Activated CD4-positive, alpha-beta T cell treated with anti-CD3 and anti-CD28 coated beads, Interleukin-2, Interleukin-6, amounts not matched to agents 100 ng/mL and 50 ng/mL, durations not matched to agents 16 hours and 8 hours (primary cell): ENCODE results near the gene VPS37D.
"Not testable (repeated sequence)": the region's sequence is repeated elsewhere in the genome, so short reads cannot be mapped to it uniquely, and the experiment has no call there.

Experiments
- DNase-seq: peaks from one replicate; pipeline ENCODE4 v3.0.0-alpha.2; 2020

The VPS37D gene, protein sequence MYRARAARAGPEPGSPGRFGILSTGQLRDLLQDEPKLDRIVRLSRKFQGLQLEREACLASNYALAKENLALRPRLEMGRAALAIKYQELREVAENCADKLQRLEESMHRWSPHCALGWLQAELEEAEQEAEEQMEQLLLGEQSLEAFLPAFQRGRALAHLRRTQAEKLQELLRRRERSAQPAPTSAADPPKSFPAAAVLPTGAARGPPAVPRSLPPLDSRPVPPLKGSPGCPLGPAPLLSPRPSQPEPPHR

DNA sequence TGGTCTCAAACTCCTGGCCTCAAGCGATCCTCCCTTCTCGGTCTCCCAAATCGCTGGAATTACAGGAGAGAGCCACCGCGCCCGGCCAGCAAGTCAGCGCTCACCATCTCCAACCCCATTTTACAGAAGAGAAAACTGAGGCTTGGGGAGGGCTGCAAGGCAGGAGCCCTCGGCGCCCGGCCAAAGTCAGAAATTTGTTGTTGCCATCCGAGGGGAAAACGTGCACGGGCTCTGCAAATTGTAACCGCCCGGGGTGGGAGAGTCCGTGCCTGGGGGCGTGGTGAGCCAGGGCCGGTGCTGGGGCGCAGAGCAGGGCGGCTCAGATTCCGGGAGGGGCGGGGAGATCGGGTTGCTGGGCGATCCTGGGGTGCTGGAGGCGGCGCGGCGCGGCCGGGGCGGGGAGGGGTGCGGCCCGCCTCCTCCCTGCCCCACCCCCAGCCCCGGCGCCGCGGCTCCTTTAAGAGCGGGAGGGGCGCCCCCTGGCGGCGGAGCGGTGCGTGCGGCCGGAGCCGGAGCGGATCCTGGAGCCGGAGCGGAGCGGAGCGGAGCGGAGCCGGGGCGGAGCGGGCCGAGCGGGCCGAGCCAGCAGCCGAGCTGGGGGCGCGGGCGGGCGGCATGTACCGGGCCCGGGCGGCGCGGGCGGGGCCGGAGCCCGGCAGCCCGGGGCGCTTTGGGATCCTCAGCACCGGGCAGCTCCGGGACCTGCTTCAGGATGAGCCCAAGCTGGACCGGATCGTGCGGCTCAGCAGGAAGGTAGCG lies at the start of gene VPS37D:
Gene VPS37D, plus strand, starts transcription at position 488 of the 759 bp plus-strand sequence. Its CDS starts 128 bp downstream, at position 616.
- peak; percentile 95 for DNase-seq

DNA sequence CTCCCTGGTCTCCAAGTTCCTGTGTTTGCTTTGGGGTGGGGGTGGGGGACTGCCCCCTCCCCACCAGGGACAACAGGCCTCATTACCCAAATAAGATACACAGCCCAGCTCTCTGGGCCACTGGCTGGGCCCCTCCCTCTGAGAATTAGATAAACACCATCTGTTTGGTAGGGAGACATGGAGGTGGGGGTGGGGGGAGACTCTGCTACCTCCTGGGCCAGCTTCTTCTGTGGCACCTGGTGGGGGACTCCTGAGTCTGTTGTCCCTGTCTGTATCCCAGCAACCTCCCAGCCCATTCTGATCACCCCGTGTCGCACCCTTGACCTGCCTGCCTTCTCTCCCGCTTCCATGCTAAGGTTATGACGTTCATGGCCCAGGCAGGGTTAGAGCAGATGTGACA lies 49.1 kb upstream of the VPS37D start:
- DNase-seq = no peak

DNA sequence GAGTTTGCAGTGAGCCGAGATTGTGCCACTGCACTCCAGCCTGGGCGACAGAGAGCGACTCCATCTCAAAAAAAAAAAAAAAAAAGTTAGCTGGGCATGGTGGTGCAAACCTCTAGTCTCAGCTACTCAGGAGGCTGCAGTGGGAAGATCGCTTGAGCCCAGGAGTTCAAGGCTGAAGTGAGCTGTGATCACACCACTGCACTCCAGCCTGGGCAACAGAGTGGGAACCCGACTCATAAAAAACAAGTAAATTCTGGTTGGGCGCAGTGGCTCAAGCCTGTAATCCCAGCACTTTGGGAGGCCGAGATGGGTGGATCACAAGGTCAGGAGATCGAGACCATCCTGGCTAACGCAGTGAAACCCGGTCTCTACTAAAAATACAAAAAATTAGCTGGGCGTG lies 48.2 kb upstream of the VPS37D start:
- DNase-seq = not testable (repeated sequence)

DNA sequence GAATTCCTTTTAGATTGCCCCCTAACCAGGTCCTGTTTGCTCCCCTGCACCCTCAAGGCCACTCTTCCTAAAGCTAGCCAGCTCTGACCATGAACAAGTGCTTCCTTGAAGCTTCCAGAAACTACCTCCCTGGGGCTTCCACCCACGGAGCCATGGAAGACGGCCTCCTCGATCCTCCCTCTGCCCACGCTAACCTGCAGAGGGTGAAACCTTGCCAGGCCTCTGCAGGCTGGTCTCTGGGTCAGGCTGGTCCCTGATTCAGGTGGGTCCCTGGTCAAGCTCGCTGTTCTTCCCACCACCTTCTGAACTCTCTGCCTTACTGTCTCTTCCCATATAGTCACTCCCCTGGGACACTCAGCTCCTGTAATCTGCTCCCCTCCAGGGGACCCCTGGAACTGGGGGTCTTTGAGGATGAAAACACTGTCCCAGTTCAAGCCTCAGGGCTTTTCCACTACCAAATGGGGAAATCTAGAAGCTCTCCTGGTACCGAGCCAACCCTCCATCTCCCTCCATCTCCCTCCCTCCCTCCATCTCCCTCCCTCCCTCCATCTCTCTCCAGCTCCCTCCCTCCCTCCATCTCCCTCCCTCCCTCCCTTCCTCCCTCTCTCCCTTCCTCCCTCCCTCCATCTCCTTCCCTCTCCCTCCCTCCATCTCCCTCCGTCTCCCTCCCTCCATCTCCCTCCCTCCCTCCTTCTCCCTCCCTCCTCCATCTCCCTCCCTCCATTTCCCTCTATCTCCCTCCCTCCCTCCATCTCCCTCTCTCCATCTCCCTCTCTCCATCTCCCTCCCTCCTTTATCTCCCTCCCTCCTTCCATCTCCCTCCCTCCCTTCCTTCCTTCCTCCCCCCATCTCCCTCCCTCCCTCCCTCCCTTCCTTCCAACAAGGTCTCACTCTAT lies 46.2 kb upstream of the VPS37D start:
- DNase-seq = no peak

DNA sequence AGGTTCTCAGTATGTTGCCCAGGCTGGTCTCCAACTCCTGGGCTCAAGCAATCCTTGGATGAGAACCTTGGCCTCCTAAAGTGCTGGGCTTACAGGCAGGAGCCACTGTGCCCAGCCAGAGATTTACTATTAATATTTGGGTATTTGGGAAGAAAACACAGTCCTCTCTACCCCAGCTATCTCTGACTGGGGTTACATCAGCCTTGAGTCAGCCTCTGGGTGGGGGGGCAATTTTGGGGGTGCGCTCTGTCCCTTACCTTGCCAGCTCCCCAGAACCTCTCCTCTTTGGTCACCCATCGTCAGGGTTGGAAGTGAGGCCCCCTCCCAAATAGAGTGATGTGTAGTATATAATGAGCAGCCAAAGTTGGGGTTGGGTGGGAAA lies 45.1 kb upstream of the VPS37D start:
- DNase-seq = no peak

DNA sequence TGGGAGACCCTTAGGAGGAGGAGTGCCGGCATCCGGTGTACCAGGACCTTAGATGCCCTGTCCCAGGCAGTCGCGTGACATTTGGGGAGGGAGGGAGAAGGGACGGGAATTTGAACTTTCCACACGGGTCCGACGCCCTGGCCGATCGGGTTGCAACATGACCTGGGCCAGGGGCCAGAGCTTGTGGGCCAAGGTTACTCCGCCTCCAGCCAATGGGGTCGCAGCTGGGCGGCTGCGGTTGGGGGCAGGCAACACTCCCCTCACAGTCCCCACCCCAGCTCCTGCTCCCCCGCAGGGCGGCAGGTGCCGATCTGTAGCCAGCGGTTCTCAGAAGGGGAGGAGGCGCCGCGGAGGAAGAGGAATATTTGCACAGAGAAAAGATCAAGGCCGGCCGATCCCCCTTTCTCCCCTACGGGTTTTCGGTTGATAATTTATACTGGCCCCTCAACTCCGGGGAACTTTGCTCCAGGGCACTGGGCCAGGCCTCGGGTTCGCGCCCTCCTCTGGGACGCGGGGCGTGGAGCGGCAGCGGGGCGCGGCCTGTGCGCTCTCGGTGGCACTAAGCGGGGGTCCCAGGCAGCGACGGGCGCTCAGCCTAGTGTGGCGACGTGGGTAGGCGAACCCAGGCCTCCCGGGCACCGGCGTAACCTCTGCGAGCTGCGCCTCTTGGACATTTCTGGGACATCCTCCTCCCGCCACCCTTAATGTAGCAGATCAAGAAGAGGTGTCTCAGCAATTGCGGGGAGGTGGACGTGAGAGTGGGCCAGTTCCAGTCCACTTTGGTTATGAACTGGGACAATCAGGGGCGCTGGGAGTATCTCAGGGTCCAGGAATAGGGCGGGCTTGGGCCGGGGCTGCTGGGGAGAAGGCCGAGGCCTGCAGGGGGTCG lies 44.5 kb upstream of the VPS37D start:
- DNase-seq = no peak

DNA sequence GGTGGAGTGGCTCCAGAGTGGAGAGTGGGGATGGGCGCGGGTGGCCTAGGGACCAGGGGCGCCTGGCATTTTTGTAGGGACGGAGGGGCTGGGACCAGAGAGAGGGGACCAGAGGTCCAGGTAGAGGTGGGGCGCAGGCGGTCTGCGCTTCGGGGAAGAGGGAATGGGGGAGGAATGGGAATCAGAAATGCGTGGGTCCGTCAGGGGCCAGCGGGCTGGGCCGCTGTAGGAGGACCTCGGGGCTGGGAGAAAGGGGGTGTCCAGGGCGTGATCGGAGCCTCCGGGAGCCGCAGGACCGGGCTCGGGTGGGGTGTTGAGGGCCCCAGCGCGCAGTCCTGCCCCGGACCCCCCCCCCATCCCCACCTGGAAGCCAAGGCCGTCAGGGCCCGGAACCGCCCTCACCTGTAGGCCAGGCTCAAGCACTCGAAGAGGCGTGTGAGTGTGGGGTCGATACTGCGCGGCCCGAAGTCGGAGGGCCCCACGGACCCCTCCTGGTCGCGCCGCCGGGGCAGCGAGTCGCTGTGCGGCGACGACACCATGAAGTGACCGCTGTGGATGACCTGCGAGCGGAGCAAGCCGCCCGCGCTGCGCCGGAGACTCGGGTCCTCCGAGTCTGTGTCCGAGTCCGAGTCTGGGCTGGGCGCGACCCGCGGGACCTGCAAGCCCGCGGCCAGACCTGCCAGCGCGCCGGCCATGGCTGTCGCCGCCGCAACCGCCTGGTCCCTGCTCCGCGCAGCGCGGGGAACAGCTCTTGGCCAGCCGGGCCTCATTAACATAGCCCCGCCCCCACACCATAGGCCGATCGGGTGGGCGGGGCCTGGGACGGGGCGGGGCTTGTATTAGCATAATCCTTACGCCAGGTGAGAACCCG lies 43.6 kb upstream of the VPS37D start, which contains the start of gene MLXIPL:
Gene MLXIPL, minus strand, starts transcription at position 725 of the 871 bp plus-strand sequence. Its CDS starts 30 bp downstream, at position 695.
- peak; percentile 66 for DNase-seq

DNA sequence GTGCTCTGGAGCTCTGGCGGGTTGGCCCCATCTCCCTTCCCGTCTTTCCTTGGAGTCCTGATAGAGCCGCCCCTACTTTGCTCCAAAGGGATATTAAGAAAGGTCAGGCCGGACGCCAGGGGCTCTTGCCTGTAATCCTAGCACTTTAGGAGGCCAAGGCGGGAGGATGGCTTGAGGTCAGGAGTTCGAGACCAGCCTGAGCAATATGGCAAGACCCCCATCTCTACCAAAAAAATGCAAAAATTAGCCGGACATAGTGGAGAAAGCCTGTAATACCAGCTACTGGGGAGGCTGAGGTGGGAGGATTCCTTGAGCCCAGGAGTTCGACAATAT lies 43.0 kb upstream of the VPS37D start:
- DNase-seq = no peak

DNA sequence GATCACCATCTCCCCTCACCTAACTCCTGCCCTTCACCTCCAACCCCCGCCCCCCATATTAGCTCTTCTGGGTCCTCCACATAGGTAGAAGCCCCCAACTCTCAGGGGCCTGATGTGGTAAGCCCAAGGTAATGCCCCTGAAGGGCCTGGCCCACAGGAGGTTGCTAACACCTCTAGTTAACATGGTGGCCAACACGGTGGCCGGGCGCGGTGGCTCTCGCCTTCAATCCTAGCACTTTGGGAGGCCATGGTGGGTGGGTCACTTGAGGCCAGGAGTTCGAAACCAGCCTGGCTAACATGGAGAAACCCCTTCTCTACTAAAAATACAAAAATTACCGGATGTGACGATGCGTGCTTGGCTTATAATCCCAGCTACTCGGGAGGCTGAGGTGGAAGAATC lies 42.4 kb upstream of the VPS37D start:
- DNase-seq = no peak

DNA sequence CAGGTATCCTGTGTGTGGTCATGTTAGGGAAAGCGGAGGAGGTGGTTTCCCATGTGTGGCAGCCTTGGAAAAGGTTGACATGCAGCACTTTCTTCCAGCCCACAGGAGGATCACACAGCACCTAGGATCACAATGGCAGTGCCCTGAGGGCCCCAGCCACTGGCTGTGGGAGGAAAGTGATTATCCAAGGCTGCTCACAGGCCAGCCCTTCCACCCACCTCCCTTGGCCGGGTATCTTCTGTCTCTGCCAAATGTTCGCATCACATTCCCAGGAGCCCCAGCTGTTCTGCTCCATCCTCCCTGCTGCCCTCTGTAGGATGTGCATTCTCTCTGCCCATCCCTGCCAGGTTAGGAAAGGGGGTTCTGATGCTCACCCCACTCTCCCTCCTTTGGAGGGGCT lies 40.8 kb upstream of the VPS37D start:
- no peak for DNase-seq

DNA sequence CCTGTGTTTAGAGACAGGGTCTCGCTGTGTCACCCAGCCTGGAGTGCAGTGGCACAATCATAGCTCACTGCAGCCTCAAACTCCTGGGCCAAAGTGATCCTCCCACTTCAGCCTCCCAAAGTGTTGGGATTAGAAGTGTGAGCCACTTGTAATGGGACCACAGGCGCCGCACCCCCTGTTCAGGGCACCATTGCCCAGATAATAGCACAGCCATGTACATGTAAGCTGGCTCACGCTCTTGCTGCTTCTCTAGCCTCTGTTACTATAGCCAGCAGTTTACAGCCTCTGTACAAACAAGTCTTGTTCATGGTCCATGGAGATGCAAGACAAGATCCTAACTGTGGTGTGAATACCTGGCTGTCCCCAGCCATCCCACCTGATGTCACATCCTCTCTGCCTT lies 39.1 kb upstream of the VPS37D start:
- DNase-seq = no peak

DNA sequence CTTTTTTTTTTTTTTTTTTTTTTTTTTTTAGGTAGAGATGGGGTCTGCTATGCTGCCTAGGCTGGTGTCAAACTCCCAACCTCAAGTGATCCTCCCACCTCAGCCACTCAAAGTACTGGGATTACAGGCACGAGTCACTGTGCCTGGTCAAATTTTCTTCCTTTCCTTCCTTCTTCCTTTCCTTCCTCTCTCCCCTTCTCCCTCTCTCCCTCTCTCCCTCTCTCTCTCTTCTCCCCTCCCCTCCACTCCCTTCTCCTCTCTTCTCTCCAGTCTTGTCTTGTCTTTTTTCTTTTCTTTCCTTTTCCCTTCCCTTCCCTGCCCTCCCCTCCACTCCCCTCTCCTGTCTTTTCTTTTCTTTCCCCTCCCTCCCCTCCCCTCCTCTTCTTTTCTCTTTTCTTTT lies 36.1 kb upstream of the VPS37D start:
- DNase-seq = no peak

DNA sequence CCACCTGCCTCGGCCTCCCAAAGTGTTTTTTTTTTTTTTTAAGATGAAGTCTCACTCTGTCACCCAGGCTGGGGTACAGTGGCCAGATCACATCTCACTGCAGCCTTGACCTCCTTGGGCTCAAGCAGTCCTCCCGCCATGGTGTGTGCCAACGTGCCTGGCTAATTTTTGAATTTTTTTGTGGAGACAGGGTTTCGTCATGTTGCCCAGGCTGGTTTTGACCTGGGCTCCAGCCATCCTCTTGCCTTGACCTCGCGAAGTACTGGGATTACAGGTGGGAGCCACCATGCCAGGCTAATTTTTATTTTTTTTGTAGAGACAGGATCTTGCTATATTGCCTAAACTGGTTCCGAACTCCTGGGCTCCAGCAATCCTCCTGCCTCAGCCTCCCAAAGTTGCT lies 34.3 kb upstream of the VPS37D start:
- no peak for DNase-seq

DNA sequence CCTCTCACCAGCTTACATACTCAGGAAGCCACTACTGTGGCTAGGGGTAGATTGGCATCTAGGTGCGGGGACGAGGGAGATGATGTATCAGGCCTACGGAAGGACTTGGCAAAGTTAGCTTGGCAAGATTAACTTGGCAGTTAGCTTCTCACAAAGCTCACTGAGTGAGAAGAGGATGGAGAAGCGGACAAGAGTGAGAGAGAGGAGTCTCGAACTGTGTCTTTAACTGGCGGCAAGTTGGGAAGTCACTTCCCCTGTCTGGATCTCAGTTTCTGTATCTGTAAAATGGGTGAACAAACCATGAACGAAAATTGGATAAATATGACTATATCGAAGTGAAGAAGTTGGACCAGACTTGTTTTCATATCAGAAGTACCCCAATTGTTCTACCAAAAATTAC lies 33.8 kb upstream of the VPS37D start:
- DNase-seq = no peak

DNA sequence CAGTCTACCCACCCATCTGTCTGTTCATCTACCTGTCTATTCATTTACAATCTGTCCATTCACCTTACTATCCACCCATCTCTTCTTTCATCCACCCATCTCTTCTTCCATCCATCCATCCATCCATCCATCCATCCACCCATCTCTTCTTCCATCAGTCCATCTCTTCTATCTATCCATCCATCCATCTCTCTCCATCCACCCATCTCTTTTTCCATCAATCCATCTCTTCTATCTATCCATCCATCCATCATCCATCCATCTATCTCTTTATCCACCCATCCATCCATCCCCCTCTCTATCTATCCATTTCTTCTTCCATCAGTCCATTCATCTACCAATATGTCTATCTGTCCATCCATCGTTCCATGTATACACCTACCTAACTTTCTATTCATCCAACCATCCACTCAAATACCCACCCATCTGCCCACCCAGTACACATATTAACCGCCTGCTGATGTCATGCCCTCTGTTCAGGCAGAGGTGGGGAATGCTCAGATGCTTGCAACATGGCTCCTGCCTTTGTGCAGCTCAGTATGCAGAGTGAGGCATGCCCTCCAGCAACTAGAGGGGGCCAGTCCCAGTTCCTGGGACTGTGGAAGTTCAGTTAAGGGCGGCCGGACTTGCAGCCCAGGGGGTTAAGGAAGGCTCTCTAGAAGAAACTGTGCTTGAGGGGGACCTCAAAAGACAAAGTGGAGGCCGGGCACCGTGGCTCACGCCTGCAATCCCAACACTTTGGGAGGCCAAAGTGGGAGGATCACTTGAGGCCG lies 32.0 kb upstream of the VPS37D start:
- DNase-seq = no peak

DNA sequence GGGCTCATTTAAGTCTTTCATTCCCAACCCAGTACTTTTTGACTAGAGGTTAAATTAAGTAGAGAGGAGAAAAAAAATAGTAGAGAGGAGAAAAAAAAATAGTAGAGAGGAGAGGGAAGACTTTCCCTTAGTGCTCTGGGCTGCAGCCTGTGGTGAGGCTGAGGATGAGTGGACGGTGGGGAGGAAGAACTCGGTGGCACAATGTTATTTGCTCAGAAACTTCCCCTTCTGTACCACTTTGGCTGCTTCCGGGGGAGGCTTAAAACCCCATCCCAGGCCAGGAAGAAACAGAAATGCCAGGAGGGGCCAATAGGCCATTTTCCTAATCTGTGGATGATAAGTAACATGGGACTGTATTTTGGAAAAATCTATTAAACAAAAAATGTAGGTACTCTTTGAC lies 28.7 kb upstream of the VPS37D start:
- DNase-seq = no peak

DNA sequence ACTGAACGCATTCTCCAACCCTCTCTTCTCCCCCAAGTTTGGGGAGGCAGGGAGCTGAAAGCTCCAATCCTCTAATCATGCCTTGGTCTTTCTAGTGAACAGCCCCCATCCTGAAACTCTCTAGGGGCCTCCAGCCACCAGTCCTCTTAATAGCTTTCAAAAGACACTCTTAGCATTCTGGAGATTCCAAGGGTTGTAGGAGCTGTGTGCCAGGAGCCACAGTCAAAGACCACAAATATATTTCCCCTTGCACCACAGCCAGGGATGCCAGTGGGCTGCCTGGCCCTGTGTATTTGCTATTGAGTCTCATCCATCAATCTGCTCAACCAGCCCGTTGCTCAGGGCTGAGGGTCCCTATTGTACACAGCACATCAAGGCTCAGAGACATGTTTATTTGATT lies 24.8 kb upstream of the VPS37D start:
- no peak for DNase-seq

DNA sequence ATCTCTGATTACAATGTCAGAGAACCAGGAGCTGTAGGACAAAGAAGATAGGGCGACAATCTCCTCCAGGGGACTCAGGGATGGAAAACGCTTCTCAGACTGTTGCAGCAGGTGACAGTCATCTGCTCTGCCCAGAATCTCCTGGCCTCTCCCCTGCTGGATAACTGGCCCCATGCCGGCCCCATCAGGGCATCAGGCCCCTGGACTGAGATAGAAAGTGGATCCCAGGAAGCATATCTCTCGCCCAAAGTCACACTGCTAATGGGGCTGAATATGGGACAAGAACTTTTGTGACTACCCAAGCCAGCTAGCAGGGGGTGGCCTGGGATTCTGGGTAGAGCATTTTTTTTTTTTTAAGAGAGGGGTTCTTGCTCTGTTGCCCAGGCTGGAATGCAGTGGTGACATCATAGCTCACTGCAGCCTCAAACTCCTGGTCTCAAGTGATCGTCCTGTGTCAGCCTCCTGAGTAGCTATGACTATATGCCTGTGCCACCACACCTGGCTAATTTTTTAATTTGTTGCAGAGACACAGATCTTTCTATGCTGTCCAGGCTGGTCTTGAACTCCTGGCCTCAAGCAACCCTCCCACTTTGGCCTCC lies 22.8 kb upstream of the VPS37D start:
- DNase-seq = no peak

DNA sequence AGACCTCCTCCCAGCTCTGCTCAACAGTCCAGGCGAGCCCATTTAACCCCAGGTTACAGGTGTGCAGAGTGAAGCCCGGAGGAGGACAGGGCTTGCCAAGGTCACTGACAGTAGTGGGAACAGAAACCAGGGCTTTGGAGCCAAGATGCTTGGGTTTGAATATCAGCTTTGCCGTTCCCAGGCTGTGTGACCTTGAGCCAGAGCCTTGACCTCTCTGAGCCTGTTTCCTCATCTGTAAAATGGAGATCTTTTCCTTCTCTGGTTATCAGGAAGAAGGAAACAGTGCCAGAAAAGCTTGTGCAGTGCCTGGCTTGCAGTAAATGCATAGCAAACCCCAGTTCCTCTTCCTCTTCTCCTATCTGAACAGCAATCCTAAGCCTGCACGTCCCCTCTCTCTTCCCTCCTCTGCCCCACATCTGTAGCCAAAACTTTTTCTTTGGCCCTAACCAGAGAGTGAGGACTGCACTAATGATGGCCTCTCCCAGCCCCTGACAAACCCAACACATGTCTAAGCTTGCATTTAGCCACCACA lies 21.9 kb upstream of the VPS37D start:
- DNase-seq = no peak
